PC-9 (cell line): ENCODE results near the gene KCNN3. TPM values are rescaled to one million over a fixed set of nuclear protein-coding genes. Genes with fewer than 3 reads are reported as not detected.

Experiments used
- BruUV-seq: library from RNA; stranded (reverse); fragments of 400-500 nt; replicated peaks from 2 replicates; lab custom pipeline; 2021; lab: Mats Ljungman, UMichigan
- CTCF ChIA-PET: fragments of 300-600 bp; sonication (Branson Sonifier 250); formaldehyde crosslinking; loops from one replicate; lab custom pipeline; 2022; ENCODE audit warnings: antibody characterized with exemption; lab: Charles Lee
- POLR2A ChIA-PET: fragments of 300-600 bp; sonication (Branson Sonifier 250); formaldehyde crosslinking; loops from one replicate; lab custom pipeline; 2022; ENCODE audit warnings: antibody characterized with exemption; ENCODE audit not compliant: unreplicated experiment; lab: Charles Lee
- DNase-seq, 2 experiments: peaks; one replicate each; pipeline versions ENCODE4 v3.0.0 to v3.0.0-alpha.2; 2015 to 2022; ENCODE audit warnings: mixed read lengths in 1 of 2
- H2AFZ ChIP-seq: fragments of 200-600 bp; sonication (generic); 2 replicates; pipeline ENCODE4 v1.8.1; 2017; ENCODE audit warnings: antibody characterized with exemption
- H3F3A ChIP-seq: fragments of 200-600 bp; sonication (generic); 2 replicates; pipeline ENCODE4 v1.8.1; 2017; ENCODE audit warnings: antibody characterized with exemption, mild to moderate bottlenecking, low read depth; ENCODE audit not compliant: insufficient read depth
- H3K27ac ChIP-seq: fragments of 200-600 bp; sonication (generic); 2 replicates; pipeline ENCODE4 v1.6.1; 2016; ENCODE audit warnings: mixed run types
- H3K27me3 ChIP-seq: fragments of 200-600 bp; sonication (generic); 2 replicates; pipeline ENCODE4 v1.6.1; 2016; ENCODE audit warnings: low read depth, mixed run types; ENCODE audit not compliant: insufficient read depth
- H3K36me3 ChIP-seq: fragments of 200-600 bp; sonication (generic); 2 replicates; pipeline ENCODE4 v1.6.1; 2016; ENCODE audit warnings: low read depth, mixed run types
- H3K4me1 ChIP-seq: fragments of 200-600 bp; sonication (generic); replicated peaks from 2 replicates; pipeline ENCODE4 v1.6.1; 2016; ENCODE audit warnings: mixed run types; ENCODE audit not compliant: insufficient read depth
- H3K4me2 ChIP-seq: fragments of 200-600 bp; sonication (generic); 2 replicates; pipeline ENCODE4 v1.6.1; 2017; ENCODE audit warnings: mixed run types
- H3K4me3 ChIP-seq: fragments of 200-600 bp; sonication (generic); 2 replicates; pipeline ENCODE4 v1.6.1; 2016; ENCODE audit warnings: mixed run types
- H3K79me2 ChIP-seq: fragments of 200-600 bp; sonication (generic); 2 replicates; pipeline ENCODE4 v1.6.1; 2017; ENCODE audit warnings: low read depth, mixed run types
- H3K9me2 ChIP-seq: fragments of 200-600 bp; sonication (generic); 2 replicates; pipeline ENCODE4 v1.8.1; 2017; ENCODE audit warnings: mild to moderate bottlenecking; ENCODE audit not compliant: insufficient read depth
- H3K9me3 ChIP-seq: fragments of 200-600 bp; sonication (generic); 2 replicates; pipeline ENCODE4 v1.8.1; 2016; ENCODE audit warnings: low read depth; ENCODE audit not compliant: insufficient read depth
- H4K20me1 ChIP-seq: fragments of 200-600 bp; sonication (generic); 2 replicates; pipeline ENCODE4 v1.8.1; 2017; ENCODE audit not compliant: insufficient read depth
- CTCF ChIP-seq: fragments of 200-600 bp; sonication (generic); conservative IDR thresholded peaks from 2 replicates; pipeline ENCODE4 v1.6.1; 2017; ENCODE audit warnings: mixed run types, antibody characterized with exemption, mild to moderate bottlenecking, moderate library complexity
- EZH2 ChIP-seq: fragments of 200-600 bp; sonication (generic); IDR thresholded peaks from 2 replicates; pipeline ENCODE4 v1.8.0; 2017; ENCODE audit warnings: antibody characterized with exemption, low read depth
- intact Hi-C: fragments of 100-400 bp; cut with micrococcal nuclease; formaldehyde crosslinking; loops from one replicate; pipeline ENCODE4 v1.10.0; 2022; ENCODE audit not compliant: unreplicated experiment
- total RNA-seq: library from RNA; stranded (reverse); gene quantifications from 2 replicates; pipeline ENCODE4 v1.2.3, GENCODE V29; 2021

Gene KCNN3
- total RNA-seq, 1 experiment from 2014 or later = 1.1 TPM

GRCh38 chr1:154717528-154717924 is 152.6 kb downstream of the KCNN3 start:
- POLR2A ChIA-PET = no interaction called here
- Histone ChIP-seq H3K9me3 (no peaks in the 10 kb centered on the region), H3K4me3 (no peak overlapping the region), H4K20me1 (no peaks in the 10 kb centered on the region), H3K36me3 (no peaks in the 10 kb centered on the region), H3K27me3 (peaks cover 7% of the 10 kb centered on the region; the same call in 1 of the 2 replicates), H3F3A (peaks cover 5% of the 10 kb centered on the region; the same call in 1 of the 2 replicates), H3K4me1 (no peaks in the 10 kb centered on the region), H3K79me2 (no peaks in the 10 kb centered on the region), H2AFZ (no peak overlapping the region), H3K4me2 (no peak overlapping the region), H3K9me2 (no peaks in the 10 kb centered on the region), H3K27ac (no peak overlapping the region)
- CTCF ChIA-PET = no interaction called here
- no peak for TF ChIP-seq EZH2
- TF ChIP-seq CTCF = no peak
- DNase-seq = no peak
- no TSS peak for BruUV-seq
- intact Hi-C loops = no loop called here

GRCh38 chr1:154716614-154717527 is 153.2 kb downstream of the KCNN3 start:
- H3K79me2 ChIP-seq = no peaks in the 10 kb centered on the region
- CTCF ChIA-PET = no interaction called here
- no peak overlapping the region for H3K27ac ChIP-seq
- BruUV-seq = no TSS peak
- DNase-seq = no peak
- no peak for TF ChIP-seq EZH2
- no peak for TF ChIP-seq CTCF
- H3K27me3 ChIP-seq = peaks cover 13% of the 10 kb centered on the region; the same call in 1 of the 2 replicates
- H3K4me2 ChIP-seq = no peak overlapping the region
- H3K36me3 ChIP-seq = no peaks in the 10 kb centered on the region
- no peaks in the 10 kb centered on the region for H4K20me1 ChIP-seq
- H3K9me2 ChIP-seq = no peaks in the 10 kb centered on the region
- no peaks in the 10 kb centered on the region for H3K9me3 ChIP-seq
- H3K4me3 ChIP-seq = no peak overlapping the region
- H2AFZ ChIP-seq = no peak overlapping the region
- intact Hi-C loops = no loop called here
- H3F3A ChIP-seq = peaks cover 5% of the 10 kb centered on the region; the same call in 1 of the 2 replicates
- POLR2A ChIA-PET = no interaction called here
- no peaks in the 10 kb centered on the region for H3K4me1 ChIP-seq

GRCh38 chr1:154716011-154716410 is 154.1 kb downstream of the KCNN3 start:
- CTCF ChIA-PET = no interaction called here
- no peaks in the 10 kb centered on the region for H4K20me1 ChIP-seq
- no peaks in the 10 kb centered on the region for H3K36me3 ChIP-seq
- H3K9me3 ChIP-seq = no peaks in the 10 kb centered on the region
- H3K4me3 ChIP-seq = no peak overlapping the region
- no peaks in the 10 kb centered on the region for H3K4me1 ChIP-seq
- BruUV-seq = no TSS peak
- intact Hi-C loops = no loop called here
- no peak overlapping the region for H3K4me2 ChIP-seq
- peaks cover 5% of the 10 kb centered on the region; the same call in 1 of the 2 replicates for H3F3A ChIP-seq
- no peak overlapping the region for H3K27ac ChIP-seq
- H3K9me2 ChIP-seq = no peaks in the 10 kb centered on the region
- H2AFZ ChIP-seq = no peak overlapping the region
- POLR2A ChIA-PET = no interaction called here
- no peaks in the 10 kb centered on the region for H3K79me2 ChIP-seq
- DNase-seq = no peak
- TF ChIP-seq EZH2 = no peak
- TF ChIP-seq CTCF = no peak
- peaks cover 18% of the 10 kb centered on the region; the same call in 1 of the 2 replicates for H3K27me3 ChIP-seq
